ENCODE data around the gene SPINT4. TPM values are rescaled to one million over a fixed set of nuclear protein-coding genes. Genes with fewer than 3 reads are reported as not detected.
"Not testable (repeated sequence)": the region's sequence is repeated elsewhere in the genome, so short reads cannot be mapped to it uniquely, and the experiment has no call there.

SPINT4 gene
- total RNA-seq, 1 experiment from 2014 or later = not detected

DNA sequence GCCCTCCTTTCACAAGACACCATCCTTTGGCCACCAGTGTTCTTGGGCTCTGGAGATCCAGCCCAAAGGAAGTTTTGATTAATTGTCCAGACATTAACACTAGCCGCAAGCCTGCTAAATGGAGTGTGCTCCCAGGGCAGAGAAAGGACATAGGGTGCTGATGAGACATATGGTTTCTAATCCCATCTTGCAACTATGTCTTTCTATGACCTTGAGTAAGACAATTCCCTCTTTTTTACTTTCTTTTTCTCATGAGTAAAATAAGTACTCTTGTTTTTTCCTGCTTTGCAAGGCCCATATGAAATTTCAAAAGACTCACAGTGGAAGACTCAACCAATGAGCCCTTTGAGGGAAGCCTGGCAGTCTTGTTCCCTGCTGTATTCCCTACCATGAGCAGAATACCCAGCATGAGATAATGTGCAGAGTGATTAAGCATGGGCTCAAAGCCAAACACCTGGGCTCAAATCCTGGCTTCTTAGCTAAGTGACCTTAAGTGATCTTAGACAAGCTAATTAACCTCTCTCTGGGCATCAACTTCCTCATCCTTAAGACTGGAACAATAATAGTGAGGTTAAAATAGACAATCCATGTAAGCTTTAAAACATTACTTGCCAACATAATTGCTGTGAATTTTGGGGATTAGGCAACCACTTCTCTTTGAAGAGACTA is 17.0 kb upstream of the SPINT4 start, which contains the start of gene WFDC10B:
WFDC10B (minus strand) TSS at position 51 of the 669 bp plus-strand sequence. CDS start 19,027 bp downstream, outside the sequence.
- H3K79me2 ChIP-seq (ENCODE audit: low read length) = no peaks in the 10 kb centered on the region
- no peak within 1 kb of the TSS for H2AFZ ChIP-seq (ENCODE audit: low read length)
- no peak within 1 kb of the TSS for H3K4me2 ChIP-seq (ENCODE audit: low read depth, low read length, poor library complexity, severe bottlenecking)
- no peaks in the 10 kb centered on the region for H4K20me1 ChIP-seq (ENCODE audit: insufficient read depth, low read depth, low read length)
- DNase-seq = no peak
- no peak within 1 kb of the TSS for H3K4me3 ChIP-seq (ENCODE audit: low read length)
- H3K9ac ChIP-seq (ENCODE audit: low read length) = no peak within 1 kb of the TSS
- no peaks in the 10 kb centered on the region for H3K4me1 ChIP-seq (ENCODE audit: low read length)
- H3K27me3 ChIP-seq (ENCODE audit: low read length) = no peaks in the 10 kb centered on the region
- no peaks in the 10 kb centered on the region for H3K9me2 ChIP-seq (replicated peaks; ENCODE audit: insufficient read depth, low read length)
- no peaks in the 10 kb centered on the region for H3K36me3 ChIP-seq (ENCODE audit: insufficient read depth, low read length)
- H3K27ac ChIP-seq (ENCODE audit: low read length) = no peak within 1 kb of the TSS
- no peaks in the 10 kb centered on the region for H3K9me3 ChIP-seq (ENCODE audit: low read length)

DNA sequence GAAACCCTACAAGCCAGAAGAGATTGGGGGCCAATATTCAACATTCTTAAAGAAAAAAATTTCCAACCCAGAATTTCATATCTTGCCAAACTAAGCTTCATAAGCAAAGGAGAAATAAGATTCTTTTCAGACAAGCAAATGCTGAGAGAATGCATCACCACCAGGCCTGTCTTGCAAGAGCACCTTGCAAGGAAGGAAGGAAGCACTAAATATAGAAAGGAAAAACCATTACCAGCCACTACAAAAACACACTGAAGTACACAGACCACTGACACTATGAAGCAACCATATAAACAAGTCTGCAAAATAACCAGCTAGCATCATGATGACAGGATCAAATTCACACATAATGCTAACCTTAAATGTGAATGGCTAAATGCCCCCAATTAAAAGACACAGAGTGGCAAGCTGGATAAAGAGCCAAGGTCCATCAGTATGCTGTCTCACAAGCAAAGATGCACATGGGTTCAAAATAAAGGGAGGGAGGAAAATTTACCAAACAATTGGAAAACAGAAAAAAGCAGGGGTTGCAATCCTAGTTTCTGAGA is 5.9 kb upstream of the SPINT4 start:
- not testable (repeated sequence) for H3K4me3 ChIP-seq (ENCODE audit: low read length); H3K79me2 ChIP-seq (ENCODE audit: low read length); H3K36me3 ChIP-seq (ENCODE audit: insufficient read depth, low read length); H3K9ac ChIP-seq (ENCODE audit: low read length); H3K9me3 ChIP-seq (ENCODE audit: low read length); H3K4me1 ChIP-seq (ENCODE audit: low read length); H3K27me3 ChIP-seq (ENCODE audit: low read length); H4K20me1 ChIP-seq (ENCODE audit: insufficient read depth, low read depth, low read length); H3K27ac ChIP-seq (ENCODE audit: low read length); H3K9me2 ChIP-seq (replicated peaks; ENCODE audit: insufficient read depth, low read length); DNase-seq; H3K4me2 ChIP-seq (ENCODE audit: low read depth, low read length, poor library complexity, severe bottlenecking); H2AFZ ChIP-seq (ENCODE audit: low read length)

- H4K20me1 ChIP-seq (ENCODE audit: insufficient read depth, low read depth, low read length) = no peaks in the 10 kb centered on the region
- no peaks in the 10 kb centered on the region for H3K4me1 ChIP-seq (ENCODE audit: low read length)
- H3K9me2 ChIP-seq (replicated peaks; ENCODE audit: insufficient read depth, low read length) = no peaks in the 10 kb centered on the region
- H3K27me3 ChIP-seq (ENCODE audit: low read length) = no peaks in the 10 kb centered on the region
- no peak overlapping the region for H3K4me3 ChIP-seq (ENCODE audit: low read length)
- no peak overlapping the region for H3K9ac ChIP-seq (ENCODE audit: low read length)
- DNase-seq = no peak
- H2AFZ ChIP-seq (ENCODE audit: low read length) = no peak overlapping the region
- H3K27ac ChIP-seq (ENCODE audit: low read length) = no peak overlapping the region
- H3K4me2 ChIP-seq (ENCODE audit: low read depth, low read length, poor library complexity, severe bottlenecking) = no peak overlapping the region
- H3K36me3 ChIP-seq (ENCODE audit: insufficient read depth, low read length) = no peaks in the 10 kb centered on the region
- no peaks in the 10 kb centered on the region for H3K79me2 ChIP-seq (ENCODE audit: low read length)
- H3K9me3 ChIP-seq (ENCODE audit: low read length) = no peaks in the 10 kb centered on the region
Measured at GRCh38 chr20:45725134-45725533, 3.0 kb downstream of the SPINT4 start.

GRCh38 chr20:45727044-45727443 is 4.9 kb downstream of the SPINT4 start:
- Histone ChIP-seq H3K79me2 (ENCODE audit: low read length) (no peaks in the 10 kb centered on the region), H3K27ac (ENCODE audit: low read length) (no peak overlapping the region), H3K4me1 (ENCODE audit: low read length) (no peaks in the 10 kb centered on the region), H3K9me3 (ENCODE audit: low read length) (peaks cover 6% of the 10 kb centered on the region), H3K27me3 (ENCODE audit: low read length) (no peaks in the 10 kb centered on the region), H3K9me2 (replicated peaks; ENCODE audit: insufficient read depth, low read length) (no peaks in the 10 kb centered on the region), H3K4me2 (ENCODE audit: low read depth, low read length, poor library complexity, severe bottlenecking) (no peak overlapping the region), H3K9ac (ENCODE audit: low read length) (no peak overlapping the region), H3K36me3 (ENCODE audit: insufficient read depth, low read length) (no peaks in the 10 kb centered on the region), H3K4me3 (ENCODE audit: low read length) (no peak overlapping the region), H2AFZ (ENCODE audit: low read length) (no peak overlapping the region), H4K20me1 (ENCODE audit: insufficient read depth, low read depth, low read length) (no peaks in the 10 kb centered on the region)
- DNase-seq = no peak

GRCh38 chr20:45732199-45732598 is 10.1 kb downstream of the SPINT4 start:
- Histone ChIP-seq H3K36me3 (ENCODE audit: insufficient read depth, low read length) (no peaks in the 10 kb centered on the region), H3K4me2 (ENCODE audit: low read depth, low read length, poor library complexity, severe bottlenecking) (no peak overlapping the region)
- no peak for DNase-seq

DNA sequence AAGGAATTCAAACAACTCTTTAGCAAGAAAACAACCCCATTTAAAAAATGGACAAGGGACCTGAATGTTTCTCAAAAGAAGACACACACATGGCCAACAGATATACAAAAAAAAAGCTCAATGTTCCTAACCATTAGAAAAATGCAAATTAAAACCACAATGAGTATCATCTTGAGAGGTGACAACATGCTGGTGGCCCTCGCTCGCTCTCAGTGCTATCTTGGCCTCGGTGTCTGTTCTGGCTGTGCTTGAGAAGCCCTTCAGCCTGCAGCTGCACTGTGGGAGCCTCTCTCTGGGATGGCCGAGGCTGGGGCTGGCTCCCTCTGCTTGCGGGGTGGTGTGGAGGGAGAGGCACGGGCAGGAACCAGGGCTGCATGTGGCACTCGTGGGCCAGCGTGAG is 13.4 kb downstream of the SPINT4 start:
- DNase-seq = no peak

More at GRCh38 chr20:45732199-45732598, 10.1 kb downstream of the SPINT4 start:
- no peaks in the 10 kb centered on the region for H3K9me2 ChIP-seq (replicated peaks; ENCODE audit: insufficient read depth, low read length)
- no peak overlapping the region for H3K27ac ChIP-seq (ENCODE audit: low read length)
- no peak overlapping the region for H3K4me3 ChIP-seq (ENCODE audit: low read length)
- H3K4me1 ChIP-seq (ENCODE audit: low read length) = no peaks in the 10 kb centered on the region
- no peaks in the 10 kb centered on the region for H3K27me3 ChIP-seq (ENCODE audit: low read length)
- H3K9me3 ChIP-seq (ENCODE audit: low read length) = peaks cover 11% of the 10 kb centered on the region
- no peaks in the 10 kb centered on the region for H3K79me2 ChIP-seq (ENCODE audit: low read length)
- no peak overlapping the region for H2AFZ ChIP-seq (ENCODE audit: low read length)
- no peak overlapping the region for H3K9ac ChIP-seq (ENCODE audit: low read length)
- no peaks in the 10 kb centered on the region for H4K20me1 ChIP-seq (ENCODE audit: insufficient read depth, low read depth, low read length)

DNA sequence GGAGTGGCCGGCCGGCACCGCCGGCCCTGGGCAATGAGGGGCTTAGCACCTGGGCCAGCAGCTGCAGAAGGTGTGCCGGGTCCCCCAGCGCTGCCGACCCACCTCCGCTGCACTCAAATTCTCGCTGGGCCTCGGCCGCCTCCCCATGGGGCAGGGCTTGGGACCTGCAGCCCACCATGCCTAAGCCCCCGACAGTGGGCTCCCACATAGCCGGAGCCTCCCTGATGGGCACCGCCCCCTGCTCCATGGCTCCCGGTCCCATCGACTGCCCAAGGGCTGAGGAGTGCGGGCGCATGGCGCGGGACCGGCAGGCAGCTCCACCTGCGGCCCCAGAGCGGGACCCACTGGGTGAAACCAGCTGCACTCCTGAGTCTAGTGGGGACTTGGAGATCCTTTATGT is 13.8 kb downstream of the SPINT4 start:
- Histone ChIP-seq H3K4me3 (ENCODE audit: low read length) (no peak overlapping the region), H3K9ac (ENCODE audit: low read length) (no peak overlapping the region), H3K79me2 (ENCODE audit: low read length) (no peaks in the 10 kb centered on the region), H3K4me2 (ENCODE audit: low read depth, low read length, poor library complexity, severe bottlenecking) (no peak overlapping the region), H3K9me3 (ENCODE audit: low read length) (peaks cover 11% of the 10 kb centered on the region), H2AFZ (ENCODE audit: low read length) (no peak overlapping the region), H3K4me1 (ENCODE audit: low read length) (no peaks in the 10 kb centered on the region), H3K36me3 (ENCODE audit: insufficient read depth, low read length) (no peaks in the 10 kb centered on the region), H3K27ac (ENCODE audit: low read length) (no peak overlapping the region), H3K9me2 (replicated peaks; ENCODE audit: insufficient read depth, low read length) (no peaks in the 10 kb centered on the region), H3K27me3 (ENCODE audit: low read length) (no peaks in the 10 kb centered on the region), H4K20me1 (ENCODE audit: insufficient read depth, low read depth, low read length) (no peaks in the 10 kb centered on the region)
- no peak for DNase-seq

More for the DNA sequence above, 13.4 kb downstream of the SPINT4 start:
- Histone ChIP-seq H2AFZ (ENCODE audit: low read length) (no peak overlapping the region), H3K9ac (ENCODE audit: low read length) (no peak overlapping the region), H4K20me1 (ENCODE audit: insufficient read depth, low read depth, low read length) (no peaks in the 10 kb centered on the region), H3K4me1 (ENCODE audit: low read length) (no peaks in the 10 kb centered on the region), H3K4me3 (ENCODE audit: low read length) (no peak overlapping the region), H3K27ac (ENCODE audit: low read length) (no peak overlapping the region), H3K4me2 (ENCODE audit: low read depth, low read length, poor library complexity, severe bottlenecking) (no peak overlapping the region), H3K9me3 (ENCODE audit: low read length) (peaks cover 11% of the 10 kb centered on the region), H3K36me3 (ENCODE audit: insufficient read depth, low read length) (no peaks in the 10 kb centered on the region), H3K79me2 (ENCODE audit: low read length) (no peaks in the 10 kb centered on the region), H3K27me3 (ENCODE audit: low read length) (no peaks in the 10 kb centered on the region), H3K9me2 (replicated peaks; ENCODE audit: insufficient read depth, low read length) (no peaks in the 10 kb centered on the region)

- no peaks in the 10 kb centered on the region for H3K9me3 ChIP-seq (ENCODE audit: low read length)
- H3K9me2 ChIP-seq (replicated peaks; ENCODE audit: insufficient read depth, low read length) = no peaks in the 10 kb centered on the region
- no peaks in the 10 kb centered on the region for H3K79me2 ChIP-seq (ENCODE audit: low read length)
- H4K20me1 ChIP-seq (ENCODE audit: insufficient read depth, low read depth, low read length) = no peaks in the 10 kb centered on the region
- no peaks in the 10 kb centered on the region for H3K4me1 ChIP-seq (ENCODE audit: low read length)
- no peak overlapping the region for H3K4me2 ChIP-seq (ENCODE audit: low read depth, low read length, poor library complexity, severe bottlenecking)
- no peaks in the 10 kb centered on the region for H3K36me3 ChIP-seq (ENCODE audit: insufficient read depth, low read length)
- no peak overlapping the region for H2AFZ ChIP-seq (ENCODE audit: low read length)
- no peak overlapping the region for H3K9ac ChIP-seq (ENCODE audit: low read length)
- H3K27me3 ChIP-seq (ENCODE audit: low read length) = no peaks in the 10 kb centered on the region
- H3K4me3 ChIP-seq (ENCODE audit: low read length) = no peak overlapping the region
- no peak for DNase-seq
- no peak overlapping the region for H3K27ac ChIP-seq (ENCODE audit: low read length)
Measured at GRCh38 chr20:45742596-45742995, 20.4 kb downstream of the SPINT4 start.
